Kidney glomerular epithelial cell (primary cell): ENCODE measurements around the gene NSG1.
"Not testable (repeated sequence)": the region's sequence is repeated elsewhere in the genome, so short reads cannot be mapped to it uniquely, and the experiment has no call there.

Source experiments
- DNase-seq: peaks from one replicate; lab custom pipeline; 2025; lab: John Stamatoyannopoulos, UW

NSG1 gene

DNA sequence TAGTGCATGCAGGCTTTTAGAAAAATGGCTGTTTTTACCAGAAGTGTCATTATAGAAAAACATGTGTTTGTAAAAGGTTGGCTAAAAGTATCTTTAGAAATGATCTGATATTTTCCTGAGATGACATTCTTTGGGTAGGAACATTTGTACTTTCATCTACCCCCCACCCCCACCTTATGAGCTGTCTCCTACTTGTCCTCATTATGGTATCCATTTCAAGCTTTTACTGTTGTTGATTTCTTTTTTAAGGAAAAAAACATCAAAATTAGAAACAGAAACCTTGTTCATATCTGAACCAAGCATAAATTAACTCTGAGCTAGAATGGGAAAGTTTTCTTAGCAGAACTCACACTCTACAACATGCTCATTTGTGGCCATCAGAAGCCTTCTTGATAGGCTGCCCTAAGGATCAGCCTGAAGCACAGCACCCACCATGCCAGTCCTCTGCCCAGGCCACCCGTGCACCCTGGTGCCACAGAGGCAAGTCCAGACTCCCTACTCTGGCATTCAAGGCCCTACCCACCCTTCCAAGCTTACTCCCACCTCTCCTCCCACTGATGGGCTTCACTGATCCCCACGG lies 49.4 kb downstream of the NSG1 start:
- DNase-seq, result no peak

DNA sequence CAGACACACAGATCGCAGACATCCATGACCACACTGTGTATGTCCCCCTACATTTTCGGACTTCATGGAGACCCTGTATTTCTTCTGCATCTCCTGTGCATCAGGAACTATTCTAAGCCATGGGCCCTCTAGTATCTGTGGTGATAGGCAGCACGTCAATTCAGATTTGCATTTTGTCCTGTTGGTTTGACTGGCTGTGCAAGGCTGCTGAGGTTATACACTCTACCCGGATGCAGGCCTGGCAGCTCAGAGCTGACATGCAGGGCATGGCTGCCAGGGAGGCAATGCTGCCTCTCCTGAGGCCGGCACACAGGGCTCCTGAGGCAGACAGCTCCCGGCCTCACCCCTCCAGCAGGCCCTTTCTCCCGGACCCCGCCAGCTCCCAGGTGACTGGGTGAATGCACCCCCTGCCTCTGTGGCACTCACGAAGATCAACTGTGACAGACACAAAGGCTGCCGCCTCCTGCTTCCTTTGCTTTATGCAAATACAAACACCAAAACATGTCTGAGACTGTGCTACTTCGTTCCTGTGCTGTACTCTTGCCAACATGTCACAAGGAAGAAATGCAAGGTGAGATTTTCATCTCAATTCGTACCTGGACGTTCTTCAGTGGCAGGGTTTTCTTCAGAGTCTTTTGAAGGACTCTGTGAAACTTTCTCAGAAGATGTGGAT lies 51.0 kb downstream of the NSG1 start:
- no peak for DNase-seq

GRCh38 chr4:4438891-4439290 lies 52.0 kb downstream of the NSG1 start:
- DNase-seq, result no peak

GRCh38 chr4:4439782-4440181 lies 52.9 kb downstream of the NSG1 start:
- DNase-seq, result no peak

- DNase-seq, result no peak
Observed at GRCh38 chr4:4440333-4441061, 53.6 kb downstream of the NSG1 start.

- peak; percentile 14 for DNase-seq
Observed at GRCh38 chr4:4443821-4444220, 56.9 kb downstream of the NSG1 start.

GRCh38 chr4:4446434-4446833 lies 59.5 kb downstream of the NSG1 start:
- DNase-seq, result no peak

GRCh38 chr4:4455210-4455865 lies 68.4 kb downstream of the NSG1 start:
- DNase-seq, result no peak

- DNase-seq, result no peak
Observed at GRCh38 chr4:4456351-4456750, 69.4 kb downstream of the NSG1 start.

DNA sequence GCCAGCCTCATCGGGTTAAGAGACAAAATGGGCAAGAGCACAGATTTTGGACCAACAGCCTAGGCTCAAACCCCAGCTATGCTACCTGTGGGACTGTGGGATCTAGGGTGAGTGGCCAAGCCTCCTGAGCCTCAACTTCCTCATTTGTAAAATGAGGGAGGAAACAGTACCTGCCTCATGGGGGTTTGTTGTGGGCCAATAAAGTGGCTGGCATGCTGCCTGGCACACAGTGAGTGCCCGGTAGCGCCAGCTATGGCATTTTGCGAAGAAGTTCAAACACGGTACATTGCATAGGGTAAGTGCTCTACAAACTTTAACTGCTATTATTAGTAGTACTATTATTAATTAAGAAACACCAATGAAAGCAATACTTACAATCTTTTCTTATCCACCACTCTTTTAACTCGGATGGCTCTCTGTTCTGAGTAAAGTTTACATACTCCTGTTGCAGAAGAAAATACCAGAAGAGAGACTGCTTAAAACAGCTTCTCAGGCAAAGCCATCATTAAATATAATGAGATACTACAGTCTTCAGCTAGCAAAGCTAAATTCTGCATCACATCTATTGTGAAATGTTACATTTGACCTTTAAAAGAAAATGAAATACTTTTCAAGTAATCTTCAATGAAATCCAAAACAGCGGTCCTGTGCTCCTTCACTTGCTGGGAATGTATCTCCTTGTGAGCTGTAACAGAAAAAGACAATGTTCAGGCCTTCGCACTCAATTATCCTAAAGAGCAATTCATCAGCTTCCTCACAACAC lies 70.1 kb downstream of the NSG1 start:
- no peak for DNase-seq

- DNase-seq, result peak; percentile 32
Observed at GRCh38 chr4:4457803-4458553, 71.1 kb downstream of the NSG1 start.

DNA sequence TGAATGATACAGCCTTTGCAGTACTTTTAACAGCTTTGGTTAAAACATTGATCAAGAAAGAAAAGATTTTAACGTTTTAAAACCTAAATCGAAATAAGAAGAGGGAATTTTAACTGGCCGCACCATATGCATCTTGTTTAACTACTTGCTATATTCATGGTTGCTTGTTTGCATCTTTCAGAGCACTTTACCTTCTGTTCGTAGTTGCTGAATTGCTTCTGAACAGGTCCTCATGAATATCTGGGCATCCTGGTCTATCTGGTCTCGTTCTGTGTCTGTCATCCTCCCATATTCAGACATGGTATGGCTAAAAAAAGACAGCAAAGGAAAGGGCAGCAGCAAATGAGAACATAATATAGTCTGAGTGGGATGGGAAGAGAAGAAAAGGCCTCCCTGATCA lies 72.3 kb downstream of the NSG1 start:
- DNase-seq, result no peak

DNA sequence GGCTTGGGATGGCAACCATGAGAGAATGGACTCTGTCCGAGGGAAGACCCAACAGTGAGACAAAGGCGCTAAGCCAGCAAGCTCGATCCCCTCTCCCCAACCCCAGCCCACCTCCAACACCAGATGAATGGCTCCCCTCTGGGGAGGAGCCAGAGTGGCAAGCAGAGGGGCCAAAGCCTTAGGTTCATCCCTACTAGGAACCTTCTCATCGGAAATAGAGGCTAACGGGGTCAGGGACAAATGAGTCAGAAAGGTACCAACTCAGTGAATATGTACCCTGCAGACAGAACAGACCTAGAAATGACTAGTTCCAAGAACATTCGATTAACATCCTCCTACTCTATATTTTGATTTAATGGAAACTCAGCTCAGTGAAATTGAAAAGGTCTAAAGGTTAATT lies 73.9 kb downstream of the NSG1 start:
- no peak for DNase-seq

DNA sequence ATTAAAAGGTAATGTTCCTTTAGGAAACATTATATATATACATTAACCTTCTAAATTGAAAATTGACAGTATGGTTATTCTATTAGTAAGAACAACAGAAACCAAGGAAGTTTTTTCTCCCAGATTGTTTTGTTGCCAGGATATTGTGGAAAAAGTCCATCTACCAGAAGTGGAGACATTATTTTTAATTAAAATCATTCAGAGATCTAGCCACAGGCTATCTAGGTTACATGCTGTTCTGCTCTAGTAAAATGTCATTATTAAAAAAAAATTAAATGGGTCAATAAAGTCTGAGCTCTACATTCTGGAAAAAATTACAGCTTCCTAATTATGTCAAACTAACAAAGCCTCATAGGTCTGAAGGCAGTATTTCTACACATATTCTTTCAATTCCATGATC lies 74.3 kb downstream of the NSG1 start:
- no peak for DNase-seq

DNA sequence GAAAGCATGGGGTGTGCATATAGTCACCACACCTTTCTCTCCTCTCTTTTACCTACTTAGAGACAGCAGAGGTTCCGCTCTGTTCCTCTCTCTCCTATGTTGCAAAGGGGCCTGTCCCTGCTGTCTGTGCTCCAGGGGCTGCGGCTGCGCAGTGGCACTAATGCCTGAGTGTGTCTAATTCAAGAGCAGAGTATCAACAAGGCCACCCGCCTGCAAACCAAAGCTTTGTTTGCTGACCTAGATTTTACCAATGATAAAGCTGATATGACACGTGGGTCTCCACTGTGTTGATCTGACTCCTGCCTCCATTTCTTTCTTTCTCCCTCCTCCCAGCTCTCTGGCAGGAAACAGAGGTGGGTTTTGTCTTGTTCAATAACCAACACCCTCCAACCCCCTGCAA lies 74.9 kb downstream of the NSG1 start:
- DNase-seq, result no peak

- no peak for DNase-seq
Observed at GRCh38 chr4:4462970-4463369, 76.1 kb downstream of the NSG1 start.

- DNase-seq, result not testable (repeated sequence)
Observed at GRCh38 chr4:4465238-4465637, 78.3 kb downstream of the NSG1 start.
